Activated CD4-positive, alpha-beta T cell treated with anti-CD3 and anti-CD28 coated beads, Interleukin-2, amount 10 ng/mL, durations not matched to agents 7 days and 5 days (primary cell): Measurements from ENCODE around the gene LAMC2. TPM values are rescaled to one million over a fixed set of nuclear protein-coding genes. Genes with fewer than 3 reads are reported as not detected.

ENCODE experiments used
- CTCF ChIA-PET: fragments of 350-600 bp; sonication (Branson Sonifier 250); formaldehyde crosslinking; loops from one replicate; lab custom pipeline; 2021; ENCODE audit warnings: antibody characterized with exemption; lab: Charles Lee
- POLR2A ChIA-PET: fragments of 350-600 bp; sonication (Branson Sonifier 250); formaldehyde crosslinking; loops from one replicate; lab custom pipeline; 2021; ENCODE audit warnings: antibody characterized with exemption; lab: Charles Lee
- DNase-seq: peaks from one replicate; pipeline ENCODE4 v3.0.0-alpha.2; 2020
- H3K27ac Mint-ChIP-seq: one replicate; pipeline ENCODE4 v1.8.0; 2021; ENCODE audit warnings: mild to moderate bottlenecking, moderate library complexity, mixed read lengths
- H3K27me3 Mint-ChIP-seq: one replicate; pipeline ENCODE4 v1.8.0; 2021; ENCODE audit warnings: mixed read lengths
- H3K36me3 Mint-ChIP-seq: one replicate; pipeline ENCODE4 v1.8.0; 2021; ENCODE audit warnings: low read depth, mixed read lengths
- H3K4me1 Mint-ChIP-seq: one replicate; pipeline ENCODE4 v1.8.0; 2021; ENCODE audit warnings: mixed read lengths
- H3K4me3 Mint-ChIP-seq: one replicate; pipeline ENCODE4 v1.8.0; 2021; ENCODE audit warnings: mild to moderate bottlenecking, moderate library complexity, mixed read lengths
- H3K9me3 Mint-ChIP-seq: one replicate; pipeline ENCODE4 v1.8.0; 2021; ENCODE audit warnings: mixed read lengths
- total RNA-seq, 2 experiments: library from RNA; stranded (reverse); gene quantifications; one replicate each; pipeline ENCODE4 v1.2.3, GENCODE V29; 2021

The LAMC2 gene
- total RNA-seq, 2 experiments from 2014 or later: 0.04 to 0.05 TPM

DNA sequence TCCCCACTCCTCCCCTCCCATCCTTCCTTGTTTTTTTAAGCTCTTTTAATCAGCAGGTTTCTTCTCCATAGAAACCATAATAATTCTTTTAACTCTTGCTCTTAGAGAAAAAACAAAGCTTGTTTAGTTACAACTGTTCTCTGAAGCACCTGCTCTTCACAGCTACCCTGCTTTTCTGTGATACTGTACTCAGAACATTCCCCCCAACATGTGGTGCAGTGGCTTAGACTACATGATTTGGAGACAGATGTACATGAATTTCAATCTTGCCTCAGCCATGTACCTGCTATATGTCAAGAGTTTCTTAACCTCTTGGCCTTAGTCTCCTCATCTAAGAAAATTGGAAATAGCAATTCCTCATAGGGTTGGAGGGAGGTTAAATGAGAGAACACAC, 33.5 kb downstream of the LAMC2 start:
- Mint-ChIP-seq H3K36me3 (no peaks in the 10 kb centered on the region), H3K4me1 (peaks cover 15% of the 10 kb centered on the region), H3K27me3 (peaks cover 2% of the 10 kb centered on the region), H3K9me3 (no peaks in the 10 kb centered on the region), H3K27ac (no peak overlapping the region), H3K4me3 (no peak overlapping the region)
- CTCF ChIA-PET: interaction anchor here (1.4 kb wide), 1 partner anchor 8 kb away, joined by 4 read pairs; no protein-coding TSS in a partner anchor
- DNase-seq: no peak
- POLR2A ChIA-PET: no interaction called here

DNA sequence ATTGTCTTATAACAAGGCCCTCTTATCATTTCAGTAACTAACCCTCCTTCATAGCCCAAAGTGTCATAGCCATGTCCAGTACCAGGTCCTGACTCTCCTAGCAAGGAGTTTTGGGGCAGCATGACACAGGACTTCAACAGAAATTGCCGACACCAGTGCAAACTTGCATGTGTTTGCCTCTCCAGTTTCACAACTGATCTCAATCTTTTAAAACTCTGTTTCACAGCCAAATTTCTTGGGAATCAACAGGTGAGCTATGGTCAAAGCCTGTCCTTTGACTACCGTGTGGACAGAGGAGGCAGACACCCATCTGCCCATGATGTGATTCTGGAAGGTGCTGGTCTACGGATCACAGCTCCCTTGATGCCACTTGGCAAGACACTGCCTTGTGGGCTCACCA, 36.8 kb downstream of the LAMC2 start:
- no peak overlapping the region for H3K27ac Mint-ChIP-seq
- no peaks in the 10 kb centered on the region for H3K36me3 Mint-ChIP-seq
- CTCF ChIA-PET: no interaction called here
- peaks cover 22% of the 10 kb centered on the region for H3K4me1 Mint-ChIP-seq
- DNase-seq: no peak
- no peak overlapping the region for H3K4me3 Mint-ChIP-seq
- POLR2A ChIA-PET: no interaction called here
- no peaks in the 10 kb centered on the region for H3K9me3 Mint-ChIP-seq
- peaks cover 2% of the 10 kb centered on the region for H3K27me3 Mint-ChIP-seq

GRCh38 chr1:183223467-183223866, 37.4 kb downstream of the LAMC2 start:
- Mint-ChIP-seq H3K27me3 (peaks cover 2% of the 10 kb centered on the region), H3K36me3 (no peaks in the 10 kb centered on the region), H3K27ac (no peak overlapping the region), H3K4me3 (no peak overlapping the region), H3K4me1 (peaks cover 21% of the 10 kb centered on the region), H3K9me3 (no peaks in the 10 kb centered on the region)
- DNase-seq: no peak
- ChIA-PET CTCF (no interaction called here), POLR2A (no interaction called here)

DNA sequence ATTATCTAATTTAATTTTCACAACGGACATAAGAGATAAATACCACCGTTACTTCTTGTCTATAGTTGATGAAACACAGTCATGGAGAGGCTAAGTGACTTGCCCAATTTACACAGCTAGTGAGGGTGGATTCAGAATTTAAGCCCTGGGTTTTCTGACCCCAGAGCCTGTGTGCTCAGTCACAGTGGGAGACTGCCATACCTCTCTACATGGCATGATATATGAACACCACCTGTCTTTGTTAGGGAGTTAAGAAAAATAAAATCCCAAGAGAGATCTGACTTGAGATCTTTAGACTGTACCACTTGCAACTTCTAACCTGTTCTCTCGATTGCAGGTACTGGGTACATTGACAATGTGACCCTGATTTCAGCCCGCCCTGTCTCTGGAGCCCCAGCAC, 40.3 kb downstream of the LAMC2 start:
- DNase-seq: no peak
- no peak overlapping the region for H3K27ac Mint-ChIP-seq
- H3K4me3 Mint-ChIP-seq: no peak overlapping the region
- H3K4me1 Mint-ChIP-seq: peaks cover 7% of the 10 kb centered on the region
- H3K9me3 Mint-ChIP-seq: no peaks in the 10 kb centered on the region
- peaks cover 2% of the 10 kb centered on the region for H3K27me3 Mint-ChIP-seq
- H3K36me3 Mint-ChIP-seq: no peaks in the 10 kb centered on the region
- CTCF ChIA-PET: interaction anchor here (0.9 to 1.8 kb wide), 3 partner anchors 9 to 55 kb away, joined by 3 to 5 read pairs (median 3); no protein-coding TSS in a partner anchor
- POLR2A ChIA-PET: no interaction called here

GRCh38 chr1:183226963-183227362, 40.9 kb downstream of the LAMC2 start:
- Mint-ChIP-seq H3K4me3 (no peak overlapping the region), H3K9me3 (no peaks in the 10 kb centered on the region)

DNA sequence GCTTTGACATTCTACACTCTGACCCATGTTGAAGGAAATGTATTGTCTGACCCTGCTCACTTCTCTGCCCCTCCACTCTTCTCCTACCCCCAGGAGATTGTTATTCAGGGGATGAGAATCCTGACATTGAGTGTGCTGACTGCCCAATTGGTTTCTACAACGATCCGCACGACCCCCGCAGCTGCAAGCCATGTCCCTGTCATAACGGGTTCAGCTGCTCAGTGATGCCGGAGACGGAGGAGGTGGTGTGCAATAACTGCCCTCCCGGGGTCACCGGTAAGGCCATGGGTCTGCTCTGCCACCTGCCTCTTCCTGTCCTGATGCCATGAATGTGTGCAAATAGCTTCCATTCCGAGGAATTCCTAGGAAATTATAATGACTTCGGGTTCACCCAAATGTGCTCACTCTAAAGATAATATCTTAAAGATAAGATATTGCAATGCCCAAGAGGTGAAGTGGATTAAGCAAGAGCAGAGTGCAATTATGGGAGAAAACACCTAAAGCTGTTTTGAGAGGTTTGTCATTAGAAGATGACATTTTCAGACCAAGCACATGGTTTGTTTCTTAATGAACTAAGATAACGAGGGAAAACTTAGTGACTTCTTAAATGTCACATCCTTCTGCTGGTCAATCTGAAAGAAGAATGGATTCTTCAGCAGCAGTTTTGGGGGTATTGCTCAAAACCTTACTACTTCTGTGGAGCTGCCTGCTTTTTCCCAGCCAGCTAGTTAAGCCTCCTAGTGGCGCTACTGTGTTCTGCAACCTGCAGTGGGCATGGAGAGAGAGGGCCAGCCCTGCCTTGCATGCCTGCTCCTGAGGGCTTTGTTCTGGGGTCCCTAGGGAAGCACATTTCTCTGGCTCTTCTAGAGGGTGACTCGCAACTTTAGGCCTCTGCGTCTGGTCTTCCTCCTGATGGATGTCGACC, 41.6 kb downstream of the LAMC2 start:
- DNase-seq: peak; percentile 50
- Mint-ChIP-seq H3K4me1 (peaks cover 7% of the 10 kb centered on the region), H3K27ac (no peak overlapping the region), H3K27me3 (no peaks in the 10 kb centered on the region), H3K9me3 (no peaks in the 10 kb centered on the region), H3K36me3 (no peaks in the 10 kb centered on the region), H3K4me3 (no peak overlapping the region)
- CTCF ChIA-PET: interaction anchor here (1.1 to 1.3 kb wide), 5 partner anchors 8 to 94 kb away, joined by 3 to 5 read pairs (median 4); no protein-coding TSS in a partner anchor
- POLR2A ChIA-PET: no interaction called here

More at GRCh38 chr1:183226963-183227362, 40.9 kb downstream of the LAMC2 start:
- ChIA-PET CTCF (interaction anchor here (1.3 kb wide), 1 partner anchor 18 kb away, joined by 5 read pairs; no protein-coding TSS in a partner anchor), POLR2A (no interaction called here)
- Mint-ChIP-seq H3K27ac (no peak overlapping the region), H3K27me3 (peaks cover 2% of the 10 kb centered on the region), H3K36me3 (no peaks in the 10 kb centered on the region), H3K4me1 (peaks cover 7% of the 10 kb centered on the region)
- no peak for DNase-seq

- ChIA-PET POLR2A (no interaction called here), CTCF (interaction anchor here (1.1 to 1.9 kb wide), 6 partner anchors 9 to 93 kb away, joined by 3 to 6 read pairs (median 4); no protein-coding TSS in a partner anchor)
- Mint-ChIP-seq H3K36me3 (no peaks in the 10 kb centered on the region), H3K4me1 (peaks cover 7% of the 10 kb centered on the region), H3K27ac (no peak overlapping the region), H3K4me3 (no peak overlapping the region), H3K27me3 (no peaks in the 10 kb centered on the region), H3K9me3 (no peaks in the 10 kb centered on the region)
- no peak for DNase-seq
These were observed 42.5 kb downstream of the LAMC2 start for GRCh38 chr1:183228347-183229220.

DNA sequence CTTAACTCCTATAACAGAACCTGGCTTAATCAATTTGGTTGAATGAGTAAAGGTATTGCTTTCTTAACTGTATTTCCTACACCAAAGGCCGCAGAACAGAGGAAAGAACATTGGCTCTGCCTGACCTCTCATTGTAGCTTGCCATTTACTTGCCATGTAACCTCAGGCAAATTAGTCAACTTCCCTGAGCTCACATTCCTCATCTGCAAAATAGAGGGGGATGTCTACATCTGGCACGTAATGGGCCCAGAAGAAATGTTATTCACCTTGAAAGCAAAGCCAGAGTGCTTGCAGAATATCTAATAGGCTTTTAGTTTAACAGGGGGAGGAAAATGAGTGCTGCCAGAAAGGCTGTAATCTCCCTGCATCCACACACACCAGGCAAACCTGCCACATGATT, 44.3 kb downstream of the LAMC2 start:
- Mint-ChIP-seq H3K4me3 (no peak overlapping the region), H3K27ac (no peak overlapping the region), H3K36me3 (no peaks in the 10 kb centered on the region), H3K27me3 (peaks cover 3% of the 10 kb centered on the region), H3K4me1 (peaks cover 7% of the 10 kb centered on the region), H3K9me3 (no peaks in the 10 kb centered on the region)
- no peak for DNase-seq
- ChIA-PET POLR2A (no interaction called here), CTCF (interaction anchor here (1.1 kb wide), 1 partner anchor 9 kb away, joined by 4 read pairs; no protein-coding TSS in a partner anchor)

GRCh38 chr1:183231545-183231944, 45.5 kb downstream of the LAMC2 start:
- no peak for DNase-seq
- ChIA-PET CTCF (interaction anchor here (1.1 kb wide), 1 partner anchor 10 kb away, joined by 4 read pairs; no protein-coding TSS in a partner anchor), POLR2A (no interaction called here)
- Mint-ChIP-seq H3K9me3 (no peaks in the 10 kb centered on the region), H3K27ac (no peak overlapping the region), H3K27me3 (peaks cover 4% of the 10 kb centered on the region), H3K4me3 (no peak overlapping the region), H3K36me3 (no peaks in the 10 kb centered on the region), H3K4me1 (peaks cover 7% of the 10 kb centered on the region)

GRCh38 chr1:183233113-183233512, 47.0 kb downstream of the LAMC2 start:
- Mint-ChIP-seq H3K4me3 (no peak overlapping the region), H3K4me1 (no peaks in the 10 kb centered on the region), H3K36me3 (no peaks in the 10 kb centered on the region), H3K9me3 (no peaks in the 10 kb centered on the region), H3K27ac (no peak overlapping the region), H3K27me3 (peaks cover 4% of the 10 kb centered on the region)
- no peak for DNase-seq
- ChIA-PET CTCF (no interaction called here), POLR2A (no interaction called here)

GRCh38 chr1:183234660-183235476, 48.8 kb downstream of the LAMC2 start:
- no peaks in the 10 kb centered on the region for H3K9me3 Mint-ChIP-seq
- no peak for DNase-seq
- no peak overlapping the region for H3K27ac Mint-ChIP-seq
- no peaks in the 10 kb centered on the region for H3K4me1 Mint-ChIP-seq
- POLR2A ChIA-PET: no interaction called here
- H3K27me3 Mint-ChIP-seq: peaks cover 4% of the 10 kb centered on the region
- H3K36me3 Mint-ChIP-seq: no peaks in the 10 kb centered on the region
- CTCF ChIA-PET: interaction anchor here (0.6 to 1.1 kb wide), 3 partner anchors 9 to 279 kb away, joined by 3 to 5 read pairs (median 4); no protein-coding TSS in a partner anchor
- H3K4me3 Mint-ChIP-seq: no peak overlapping the region

GRCh38 chr1:183235503-183235902, 49.4 kb downstream of the LAMC2 start:
- no peak overlapping the region for H3K27ac Mint-ChIP-seq

More at GRCh38 chr1:183235503-183235902, 49.4 kb downstream of the LAMC2 start:
- Mint-ChIP-seq H3K27me3 (peaks cover 4% of the 10 kb centered on the region), H3K4me1 (no peaks in the 10 kb centered on the region), H3K9me3 (no peaks in the 10 kb centered on the region), H3K4me3 (no peak overlapping the region), H3K36me3 (no peaks in the 10 kb centered on the region)
- ChIA-PET POLR2A (no interaction called here), CTCF (interaction anchor here (0.6 to 1.1 kb wide), 2 partner anchors 10 to 278 kb away, joined by 3 to 5 read pairs; no protein-coding TSS in a partner anchor)
- no peak for DNase-seq
